ENCODE data around the gene NOS2.

GRCh38 chr17:27788919-27789318, 11.4 kb downstream of the NOS2 start:
- TF ChIP-seq CTCF (optimal IDR thresholded peaks at IDR 0.05 in 1 of 3, IDR thresholded peaks at IDR 0.05 in 1 of 3, conservative IDR thresholded peaks at IDR 0.05 in 1 of 3; ENCODE audit: extremely low read depth in 1 of 3, insufficient read depth in 2 of 3, low read length in 3 of 3) (no peak), EZH2 (IDR thresholded peaks at IDR 0.05; ENCODE audit: low read length) (no peak)
